ENCODE results near the gene ACY1.
A peak's percentile ranks its signal among the peaks of the same experiment; 100 is the strongest.

Gene ACY1

DNA sequence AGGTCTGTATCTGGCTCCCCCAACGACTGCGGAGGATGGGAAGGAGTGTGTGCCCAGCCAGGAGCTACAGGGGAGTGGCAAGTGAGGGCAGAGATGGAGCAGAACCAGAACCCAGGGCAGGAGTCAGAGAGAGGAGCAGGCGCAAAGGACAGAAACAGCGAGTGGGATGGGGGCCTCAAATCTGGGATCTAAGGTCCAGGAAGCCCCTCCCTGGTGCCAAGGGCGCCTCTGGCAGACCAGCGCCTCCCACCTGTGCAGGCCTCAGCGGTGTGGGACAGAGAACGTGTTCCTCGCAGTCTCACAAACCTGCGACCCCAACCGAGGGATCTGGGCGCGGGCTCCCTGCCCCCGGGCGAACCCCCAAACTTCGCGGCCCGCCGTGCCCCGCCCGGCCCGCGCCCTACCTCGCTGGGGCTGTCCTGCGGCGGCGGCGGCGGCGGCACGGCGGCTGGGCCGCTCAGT is 16.4 kb upstream of the ACY1 start:
- CTCF ChIA-PET: interaction anchor here (1.3 to 4.5 kb wide), 3 partner anchors 18 to 25 kb away, joined by 3 to 32 read pairs (median 6); partner anchors contain the start of genes PARP3 and RRP9
- TF ChIP-seq, protein P1, sequence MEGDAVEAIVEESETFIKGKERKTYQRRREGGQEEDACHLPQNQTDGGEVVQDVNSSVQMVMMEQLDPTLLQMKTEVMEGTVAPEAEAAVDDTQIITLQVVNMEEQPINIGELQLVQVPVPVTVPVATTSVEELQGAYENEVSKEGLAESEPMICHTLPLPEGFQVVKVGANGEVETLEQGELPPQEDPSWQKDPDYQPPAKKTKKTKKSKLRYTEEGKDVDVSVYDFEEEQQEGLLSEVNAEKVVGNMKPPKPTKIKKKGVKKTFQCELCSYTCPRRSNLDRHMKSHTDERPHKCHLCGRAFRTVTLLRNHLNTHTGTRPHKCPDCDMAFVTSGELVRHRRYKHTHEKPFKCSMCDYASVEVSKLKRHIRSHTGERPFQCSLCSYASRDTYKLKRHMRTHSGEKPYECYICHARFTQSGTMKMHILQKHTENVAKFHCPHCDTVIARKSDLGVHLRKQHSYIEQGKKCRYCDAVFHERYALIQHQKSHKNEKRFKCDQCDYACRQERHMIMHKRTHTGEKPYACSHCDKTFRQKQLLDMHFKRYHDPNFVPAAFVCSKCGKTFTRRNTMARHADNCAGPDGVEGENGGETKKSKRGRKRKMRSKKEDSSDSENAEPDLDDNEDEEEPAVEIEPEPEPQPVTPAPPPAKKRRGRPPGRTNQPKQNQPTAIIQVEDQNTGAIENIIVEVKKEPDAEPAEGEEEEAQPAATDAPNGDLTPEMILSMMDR (IDR thresholded peaks at IDR 0.05; ENCODE audit: insufficient read depth, low read length, missing control alignments): no peak
- POLR2A ChIA-PET: interaction anchor here (0.5 to 2.9 kb wide), 3 partner anchors 25 to 573 kb away, joined by 3 to 10 read pairs (median 4); partner anchors contain the start of genes PARP3, RPL29 and RRP9
- no peak for DNase-seq (ENCODE audit: low read depth, low spot score)
- H3K4me3 ChIP-seq (ENCODE audit: low read depth, low read length): peak overlapping the region; percentile 80

DNA sequence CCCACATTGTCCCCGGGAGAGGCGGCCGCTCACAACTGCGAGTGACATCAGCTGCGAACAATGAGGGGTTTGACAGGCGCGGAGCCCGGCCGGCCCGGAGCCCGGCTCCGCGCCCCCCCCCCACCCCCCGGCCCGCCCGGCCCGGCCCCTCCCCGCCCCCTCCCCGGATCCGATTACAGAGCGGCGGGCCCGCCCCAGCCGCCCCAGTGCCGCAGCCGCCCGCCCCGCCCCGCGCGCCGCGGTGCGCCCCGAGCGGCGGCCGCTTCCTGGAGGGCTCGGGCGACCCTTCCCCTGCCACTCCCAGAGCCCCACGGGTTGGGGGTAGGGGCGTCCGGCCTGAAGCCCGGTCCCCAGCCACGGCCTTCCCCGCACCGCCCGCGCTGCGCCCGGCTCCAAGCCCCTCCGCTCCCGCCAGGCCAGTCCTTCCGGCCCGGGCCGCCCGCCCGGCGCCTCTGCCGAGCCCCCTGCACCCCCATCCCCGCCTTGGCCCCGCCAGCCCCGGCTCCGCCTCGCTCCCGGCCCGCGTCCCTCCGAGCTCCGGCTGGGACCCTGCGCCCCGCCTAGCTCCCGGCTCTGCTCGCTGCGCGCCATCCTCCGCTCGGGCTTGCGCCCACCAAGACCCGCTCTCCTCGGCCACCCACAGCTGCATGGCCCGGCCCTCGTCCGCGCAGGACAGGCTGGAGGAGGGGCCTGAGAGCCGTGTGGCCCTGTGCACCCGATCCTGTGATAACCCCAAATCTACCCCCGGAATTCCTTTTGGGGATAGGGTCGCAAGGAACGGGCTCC is 15.8 kb upstream of the ACY1 start, which contains the start of gene PCBP4:
Gene PCBP4, minus strand, starts transcription at position 71 of the 786 bp plus-strand sequence. CDS start 6,214 bp downstream, outside the sequence.
- ChIA-PET CTCF (interaction anchor here (1.3 to 4.5 kb wide), 5 partner anchors 13 to 31 kb away, joined by 3 to 32 read pairs (median 5); partner anchors contain the start of genes PARP3 and RRP9), POLR2A (interaction anchor here (0.5 to 2.9 kb wide), 4 partner anchors 15 to 573 kb away, joined by 3 to 10 read pairs (median 4); partner anchors contain the start of genes ACY1, PARP3, RPL29 and RRP9)
- TF ChIP-seq, protein P1 (IDR thresholded peaks at IDR 0.05; ENCODE audit: insufficient read depth, low read length, missing control alignments): no peak
- H3K4me3 ChIP-seq (ENCODE audit: low read depth, low read length): peak within 1 kb of the TSS; percentile 80
- DNase-seq (ENCODE audit: low read depth, low spot score): no peak

DNA sequence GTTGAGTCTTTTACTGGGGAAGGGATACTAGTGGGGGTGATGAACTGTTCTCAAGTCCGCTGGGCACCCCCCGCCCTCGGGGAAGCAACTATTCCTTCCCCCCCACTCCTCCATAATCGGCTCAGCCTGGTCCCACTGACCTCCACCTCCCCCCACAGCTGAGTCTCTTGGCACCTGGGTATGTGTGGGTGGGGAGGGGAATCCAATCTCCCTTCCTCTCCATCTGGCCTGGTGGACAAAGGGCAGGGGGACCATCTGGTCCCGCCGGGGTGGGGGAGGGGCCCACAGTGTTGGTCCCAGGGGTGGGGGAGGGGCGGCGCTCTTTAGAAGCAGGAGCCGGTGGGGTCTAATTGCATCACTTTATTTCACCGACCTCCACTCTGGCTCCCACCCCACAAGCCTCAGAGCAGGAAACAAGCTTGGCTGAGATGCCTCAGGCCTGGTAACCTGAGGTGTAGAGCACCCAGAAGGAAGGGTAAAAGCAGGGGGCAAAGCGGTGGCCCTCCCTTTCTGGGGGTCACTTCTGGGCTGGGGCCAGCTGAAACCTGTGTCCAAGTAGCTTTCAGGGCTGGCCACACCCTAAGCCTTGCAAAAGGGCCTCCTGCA is 15.1 kb upstream of the ACY1 start:
- DNase-seq (ENCODE audit: low read depth, low spot score): no peak
- ChIA-PET CTCF (interaction anchor here (1.2 to 4.5 kb wide), 6 partner anchors 8 to 30 kb away, joined by 3 to 32 read pairs (median 6); partner anchors contain the start of genes PARP3 and RRP9), POLR2A (interaction anchor here (2.9 kb wide), 1 partner anchor 27 kb away, joined by 10 read pairs; the partner anchor contains the start of genes PARP3 and RRP9)
- TF ChIP-seq, protein P1 (IDR thresholded peaks at IDR 0.05; ENCODE audit: insufficient read depth, low read length, missing control alignments): no peak
- H3K4me3 ChIP-seq (ENCODE audit: low read depth, low read length): peak overlapping the region; percentile 64

DNA sequence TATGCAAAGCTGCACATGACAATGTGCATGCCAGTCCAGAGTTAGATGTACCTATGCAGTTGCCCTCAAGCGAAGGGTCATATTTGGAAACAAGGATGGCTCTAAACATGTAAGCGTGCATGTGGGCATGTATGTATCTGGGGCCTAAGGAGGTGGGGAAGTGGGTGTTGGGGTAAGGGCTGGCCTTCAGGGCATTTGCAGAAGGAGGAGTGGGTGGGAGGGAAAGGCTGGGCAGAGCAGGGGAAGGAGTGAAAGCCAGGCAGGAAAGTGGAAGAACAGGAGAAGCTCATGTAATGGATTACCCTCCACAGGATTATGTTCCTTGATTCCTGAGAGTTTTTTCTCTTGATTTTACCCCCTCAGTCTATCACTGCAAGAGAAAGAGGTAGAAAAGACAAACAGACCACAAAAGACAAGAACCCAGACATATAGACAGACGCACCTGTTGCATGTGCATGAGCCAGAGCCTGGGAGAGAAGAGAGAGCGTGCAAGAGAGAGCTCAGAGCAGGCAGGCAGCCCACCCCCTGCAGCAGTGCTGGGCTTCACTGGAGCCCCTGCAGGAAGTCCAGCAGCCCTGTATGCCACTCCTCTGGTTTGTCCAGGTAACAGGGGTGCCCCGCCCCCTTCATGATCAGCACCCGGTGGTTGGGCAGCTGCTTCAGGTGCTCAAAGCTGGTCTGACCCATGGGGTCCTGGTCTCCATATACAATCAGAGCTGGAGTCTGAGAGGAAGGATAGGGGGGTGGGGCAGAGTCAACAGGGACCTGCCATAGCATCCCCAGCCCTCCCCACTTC is 14.3 kb upstream of the ACY1 start:
- TF ChIP-seq, protein P1 (IDR thresholded peaks at IDR 0.05; ENCODE audit: insufficient read depth, low read length, missing control alignments): no peak
- CTCF ChIA-PET: interaction anchor here (1.2 to 4.5 kb wide), 6 partner anchors 8 to 29 kb away, joined by 3 to 32 read pairs (median 6); partner anchors contain the start of genes PARP3 and RRP9
- POLR2A ChIA-PET: no interaction called here

DNA sequence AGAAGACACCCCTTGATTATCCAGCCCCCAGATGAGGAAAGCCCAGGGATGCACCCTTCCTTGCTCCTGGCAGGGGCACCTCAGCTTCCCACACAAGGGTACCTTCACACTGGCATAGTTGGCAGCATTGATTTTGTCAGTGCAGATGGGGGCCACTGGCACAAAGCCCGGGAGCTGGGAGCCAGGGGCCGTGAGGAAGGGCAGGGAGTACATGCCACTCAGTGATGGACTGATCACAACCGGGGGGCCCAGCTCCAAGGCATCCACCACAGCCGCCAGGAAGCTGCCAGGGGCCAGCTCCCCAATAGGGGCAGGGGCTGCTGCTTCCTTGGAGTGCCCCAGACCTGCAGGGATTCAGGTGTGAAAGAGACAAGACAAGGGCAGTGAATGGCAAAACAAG is 13.5 kb upstream of the ACY1 start:
- H3K4me3 ChIP-seq (ENCODE audit: low read depth, low read length): no peak overlapping the region
- ChIA-PET POLR2A (no interaction called here), CTCF (interaction anchor here (1.4 to 5.6 kb wide), 5 partner anchors 9 to 28 kb away, joined by 5 to 80 read pairs (median 8); partner anchors contain the start of genes ACY1, PARP3 and RRP9)
- TF ChIP-seq, protein P1 (IDR thresholded peaks at IDR 0.05; ENCODE audit: insufficient read depth, low read length, missing control alignments): no peak
- no peak for DNase-seq (ENCODE audit: low read depth, low spot score)

More for the DNA sequence above, 14.3 kb upstream of the ACY1 start:
- H3K4me3 ChIP-seq (ENCODE audit: low read depth, low read length): no peak overlapping the region
- no peak for DNase-seq (ENCODE audit: low read depth, low spot score)

Data from AG04449 (cell line).